Aorta (tissue), 5 donors: ENCODE data around the gene AVPR1B. TPM values are rescaled to one million over a fixed set of nuclear protein-coding genes. Genes with fewer than 3 reads are reported as not detected.
"Not testable (repeated sequence)": the region's sequence is repeated elsewhere in the genome, so short reads cannot be mapped to it uniquely, and the experiment has no call there.

Experiments
- ATAC-seq: fragments of 200-7000 bp; cut with Tn5 transposase; one replicate; pipeline ENCODE4 v1.9.1; 2022; ENCODE audit warnings: moderate library complexity; ENCODE audit not compliant: low FRiP score
- DNase-seq, 2 donors: peaks; one replicate each; pipeline ENCODE4 v3.0.0-alpha.2; 2020
- H3K27ac ChIP-seq, 2 donors: one replicate each; pipeline ENCODE4 v1.5.1; 2013; ENCODE audit warnings: low read length in 2 of 2, mild to moderate bottlenecking in 2 of 2, moderate library complexity in 2 of 2, control low read depth in 1 of 2, inconsistent platforms in 1 of 2, low read depth in 1 of 2
- H3K27me3 ChIP-seq, 2 donors: one replicate each; pipeline ENCODE4 v1.6.1; 2013; ENCODE audit warnings: control low read depth in 1 of 2, low read length in 1 of 2, mild to moderate bottlenecking in 1 of 2, moderate library complexity in 1 of 2; ENCODE audit not compliant: insufficient read depth in 2 of 2, control insufficient read depth in 1 of 2
- H3K36me3 ChIP-seq, 2 donors: one replicate each; pipeline ENCODE4 v1.6.1; 2013; ENCODE audit warnings: control low read depth in 1 of 2, low read length in 1 of 2, mild to moderate bottlenecking in 1 of 2; ENCODE audit not compliant: insufficient read depth in 2 of 2, control insufficient read depth in 1 of 2
- H3K4me1 ChIP-seq, 2 donors: one replicate each; pipeline ENCODE4 v1.6.1; 2013; ENCODE audit warnings: low read length in 2 of 2, control low read depth in 1 of 2, mild to moderate bottlenecking in 1 of 2, moderate library complexity in 1 of 2; ENCODE audit not compliant: insufficient read depth in 2 of 2, control insufficient read depth in 1 of 2
- H3K4me3 ChIP-seq, 2 donors: one replicate each; pipeline ENCODE4 v1.5.1; 2013; ENCODE audit warnings: low read length in 2 of 2, control low read depth in 1 of 2, mild to moderate bottlenecking in 1 of 2
- H3K9me3 ChIP-seq: one replicate; pipeline ENCODE4 v1.6.1; 2013; ENCODE audit warnings: mild to moderate bottlenecking, low read length; ENCODE audit not compliant: control insufficient read depth
- WGBS, 2 donors: extraction: QIAGEN DNeasy Blood & Tissue Kit; methylation state at CpG; one replicate each; pipeline ENCODE4 v1.1.7; 2013; 5-methylcytosine and 5-hydroxymethylcytosine counted together
- intact Hi-C, 2 donors: fragments of 100-400 bp; cut with DNase I; formaldehyde crosslinking; loops; one replicate each; pipeline versions ENCODE4 v1.14.2 to v1.15.0; 2022
- polyA plus RNA-seq, 2 donors: library from polyadenylated mRNA; stranded (reverse); fragments of 200-250 nt; gene quantifications; one replicate each; pipeline ENCODE4 v1.2.3, GENCODE V29; 2013
- total RNA-seq, 2 donors: library from RNA; stranded (reverse); fragmentation: NEBNext Ultra II Directional; extraction: Animal tissue kit (Norgen Biotek cat#: 25700); gene quantifications; one replicate each; pipeline ENCODE4 v1.2.1, GENCODE V29; 2021
- donor health status: healthy with polysubstance abuse.
- donor health status: Bipolar disorder and iron deficiency.
- donor health status: DM: no; HTN: no; CAD: no.
- donor health status: DM: no; HTN: no; CAD: no.
- donor health status: DM: yes; HTN: yes; CAD: no.

The AVPR1B gene
- total and polyA plus RNA-seq, 4 donors: not detected

DNA sequence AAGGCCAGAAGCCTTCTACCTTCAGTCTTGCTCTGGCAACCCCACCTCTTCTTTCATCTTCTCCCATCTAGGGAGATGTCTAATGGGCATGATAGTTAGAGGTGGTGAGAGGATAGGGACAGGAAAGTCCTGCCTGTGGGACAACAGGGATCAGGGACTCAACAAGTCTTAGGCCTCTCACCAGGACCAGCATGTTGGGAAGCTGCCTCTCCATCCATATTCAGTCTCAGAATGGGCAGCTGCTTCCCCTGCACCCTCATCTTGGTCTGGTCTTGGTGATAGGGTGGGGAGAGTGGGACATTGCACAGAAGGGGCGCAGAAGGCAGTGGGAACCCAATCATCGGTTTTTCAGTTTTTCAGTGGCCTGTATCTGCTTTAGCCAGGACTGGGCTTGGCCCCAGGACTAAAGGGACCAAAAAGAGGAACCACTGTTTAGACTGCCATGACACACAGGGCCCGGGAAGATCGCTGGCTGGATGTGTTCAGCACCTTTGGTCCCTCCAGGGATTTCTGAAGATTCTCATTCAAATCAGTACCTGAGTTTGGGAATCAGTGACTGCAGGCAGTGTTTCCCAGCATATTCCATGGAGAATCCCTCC, 51.5 kb downstream of the AVPR1B start:
- no peak overlapping the region for H3K4me3 ChIP-seq
- no peaks in the 10 kb centered on the region for H3K4me1 ChIP-seq
- peaks cover 0 to 2% of the 10 kb centered on the region in 2 donors for H3K27me3 ChIP-seq
- DNase-seq: no peak
- intact Hi-C loops: no loop called here
- WGBS, 2 donors: 92 to 93% methylated on average over 4 of the region's 4 CpGs
- ATAC-seq: no peak
- no peaks in the 10 kb centered on the region for H3K9me3 ChIP-seq
- no peak overlapping the region for H3K27ac ChIP-seq
- H3K36me3 ChIP-seq: no peaks in the 10 kb centered on the region

GRCh38 chr1:206064501-206064900, 52.7 kb downstream of the AVPR1B start:
- H3K4me3 ChIP-seq: not testable (repeated sequence)

DNA sequence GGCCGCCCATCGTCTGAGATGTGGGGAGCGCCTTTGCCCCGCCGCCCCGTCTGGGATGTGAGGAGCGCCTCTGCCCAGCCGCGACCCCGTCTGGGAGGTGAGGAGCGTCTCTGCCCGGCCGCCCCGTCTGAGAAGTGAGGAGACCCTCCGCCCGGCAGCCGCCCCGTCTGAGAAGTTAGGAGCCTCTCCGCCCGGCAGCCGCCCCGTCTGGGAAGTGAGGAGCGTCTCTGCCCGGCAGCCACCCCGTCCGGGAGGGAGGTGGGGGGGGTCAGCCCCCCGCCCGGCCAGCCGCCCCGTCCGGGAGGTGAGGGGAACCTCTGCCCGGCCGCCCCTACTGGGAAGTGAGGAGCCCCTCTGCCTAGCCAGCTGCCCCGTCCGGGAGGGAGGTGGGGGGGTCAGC, 53.2 kb downstream of the AVPR1B start:
- ATAC-seq, DNase-seq, H3K4me1 ChIP-seq, H3K36me3 ChIP-seq, H3K27ac ChIP-seq, intact Hi-C loops, H3K4me3 ChIP-seq, H3K9me3 ChIP-seq, H3K27me3 ChIP-seq: not testable (repeated sequence)
- WGBS, 2 donors: 94 to 97% methylated on average over 13 to 31 of the region's 35 CpGs

More at GRCh38 chr1:206064501-206064900, 52.7 kb downstream of the AVPR1B start:
- H3K4me1 ChIP-seq, H3K36me3 ChIP-seq, ATAC-seq, H3K27ac ChIP-seq, H3K9me3 ChIP-seq, DNase-seq, H3K27me3 ChIP-seq, intact Hi-C loops: not testable (repeated sequence)
- 94 to 98% methylated on average over 17 to 23 of the region's 25 CpGs for WGBS, 2 donors

GRCh38 chr1:206062464-206062863, 54.7 kb downstream of the AVPR1B start:
- peaks cover 0 to 2% of the 10 kb centered on the region in 2 donors for H3K27me3 ChIP-seq
- ATAC-seq: no peak
- intact Hi-C loops: no loop called here
- H3K4me3 ChIP-seq: no peak overlapping the region
- WGBS, 2 donors: 62 to 63% methylated on average over 6 of the region's 6 CpGs
- no peaks in the 10 kb centered on the region for H3K36me3 ChIP-seq
- H3K4me1 ChIP-seq: no peaks in the 10 kb centered on the region
- H3K9me3 ChIP-seq: no peaks in the 10 kb centered on the region
- DNase-seq: no peak
- no peak overlapping the region for H3K27ac ChIP-seq

GRCh38 chr1:206060844-206061243, 56.3 kb downstream of the AVPR1B start:
- DNase-seq: no peak
- H3K9me3 ChIP-seq: no peaks in the 10 kb centered on the region
- peaks cover 0 to 2% of the 10 kb centered on the region in 2 donors for H3K27me3 ChIP-seq
- ATAC-seq: no peak
- no peak overlapping the region for H3K27ac ChIP-seq
- intact Hi-C loops: no loop called here
- no peak overlapping the region for H3K4me3 ChIP-seq
- H3K4me1 ChIP-seq: no peaks in the 10 kb centered on the region
- H3K36me3 ChIP-seq: no peaks in the 10 kb centered on the region
- WGBS, 2 donors: 97 to 98% methylated on average over 3 of the region's 3 CpGs

Other genes starting within 250 kb of the AVPR1B start
- gene SLC26A9, start 173.9 kb downstream of the AVPR1B start, total RNA-seq: under 1 TPM in 1 of 2 donors, not detected in 1; 0.18 TPM
- gene SLC26A9, start 173.9 kb downstream of the AVPR1B start, polyA plus RNA-seq: under 1 TPM; 0.13 to 0.18 TPM
- gene RAB7B, start 114.0 kb downstream of the AVPR1B start, total RNA-seq: 10 to 100 TPM in 1 of 2 donors, 1 to 10 TPM in 1; 1.7 to 11.4 TPM
- gene RAB7B, start 114.0 kb downstream of the AVPR1B start, polyA plus RNA-seq: 1 to 10 TPM; 2.5 to 7.9 TPM
- under 1 TPM in 1 of 2 donors, not detected in 1; 0.69 TPM for gene CTSE, start 93.5 kb downstream of the AVPR1B start, total RNA-seq
- 10 to 100 TPM in 1 of 2 donors, under 1 TPM in 1; 0.26 to 18.9 TPM for gene CTSE, start 93.5 kb downstream of the AVPR1B start, polyA plus RNA-seq
- 1 to 10 TPM in 1 of 2 donors, under 1 TPM in 1; 0.84 to 3.3 TPM for gene RHEX, start 64.2 kb downstream of the AVPR1B start, total RNA-seq
- gene RHEX, start 64.2 kb downstream of the AVPR1B start, polyA plus RNA-seq: not detected
- gene FAM72A, start 85.5 kb upstream of the AVPR1B start, total RNA-seq: 1 to 10 TPM; 3.3 TPM
- 1 to 10 TPM in 1 of 2 donors, under 1 TPM in 1; 0.79 to 2.4 TPM for gene FAM72A, start 85.5 kb upstream of the AVPR1B start, polyA plus RNA-seq
- 100 to 1,000 TPM in 1 of 2 donors, 10 to 100 TPM in 1; 92.2 to 117 TPM for gene SRGAP2, start 86.2 kb upstream of the AVPR1B start, total RNA-seq
- 10 to 100 TPM in 1 of 2 donors, 1 to 10 TPM in 1; 7.9 to 17.4 TPM for gene SRGAP2, start 86.2 kb upstream of the AVPR1B start, polyA plus RNA-seq